HG03469 (cell line): Measurements from ENCODE around the gene C1orf74.

Source experiments
- ATAC-seq: cut with Tn5 transposase; IDR thresholded peaks from one replicate; pipeline ENCODE4 v1.9.1; 2021; ENCODE audit warnings: mild to moderate bottlenecking, moderate library complexity, moderate number of reproducible peaks; ENCODE audit not compliant: unreplicated experiment

The C1orf74 gene

DNA sequence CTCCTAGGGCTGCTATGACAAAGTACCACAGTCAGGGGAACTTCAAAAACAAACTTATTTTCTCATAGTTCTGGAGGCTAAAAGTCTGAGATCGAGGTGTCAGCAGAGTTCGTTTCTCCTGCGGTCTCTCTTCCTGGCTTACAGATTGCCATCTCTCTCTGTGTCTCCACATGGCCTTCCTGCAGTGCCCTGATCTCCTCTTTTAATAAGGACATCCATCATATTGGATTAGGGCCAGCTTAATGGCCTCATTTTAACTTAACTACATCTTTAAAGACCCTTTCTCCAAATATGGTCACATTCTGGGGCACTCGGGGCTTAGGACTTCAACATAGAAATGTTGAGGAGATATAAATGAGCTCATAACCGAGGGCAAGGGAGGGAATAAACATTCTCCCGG, 12.2 kb downstream of the C1orf74 start:
- ATAC-seq = no peak

DNA sequence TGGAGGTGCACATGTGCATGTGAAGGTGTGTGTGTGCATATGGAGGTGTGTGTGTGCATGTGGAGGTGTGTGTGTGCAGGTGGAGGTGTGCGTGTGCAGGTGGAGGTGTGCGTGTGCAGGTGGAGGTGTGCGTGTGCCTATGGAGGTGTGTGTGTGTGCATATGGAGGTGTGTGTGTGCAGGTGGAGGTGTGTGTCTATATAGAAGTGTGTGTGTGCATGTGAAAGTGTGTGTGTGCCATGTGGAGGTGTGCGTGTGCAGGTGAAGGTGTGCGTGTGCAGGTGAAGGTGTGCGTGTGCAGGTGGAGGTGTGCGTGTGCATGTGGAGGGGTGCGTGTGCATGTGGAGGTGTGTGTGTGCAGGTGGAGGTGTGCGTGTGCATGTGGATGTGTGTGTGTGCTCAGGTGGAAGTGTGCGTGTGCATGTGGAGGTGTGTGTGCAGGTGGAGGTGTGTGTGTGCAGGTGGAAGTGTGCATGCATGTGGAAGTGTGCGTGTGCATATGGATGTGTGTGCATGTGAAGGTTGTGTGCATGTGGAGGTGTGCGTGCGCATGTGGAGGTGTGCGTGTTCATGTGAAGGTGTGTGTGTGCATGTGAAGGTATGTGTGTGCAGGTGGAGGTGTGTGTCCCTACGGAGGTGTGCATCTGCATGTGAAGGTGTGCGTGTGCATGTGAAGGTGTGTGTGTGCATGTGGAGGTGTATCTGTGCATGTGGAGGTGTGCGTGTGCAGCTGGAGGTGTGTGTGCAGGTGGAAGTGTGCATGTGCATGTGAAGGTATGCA, 13.5 kb downstream of the C1orf74 start:
- no peak for ATAC-seq

- no peak for ATAC-seq
Measured at GRCh38 chr1:209769971-209770370, 14.4 kb downstream of the C1orf74 start.

- peak; percentile 66 for ATAC-seq
Measured at GRCh38 chr1:209769171-209769904, 15.0 kb downstream of the C1orf74 start.

- ATAC-seq = peak; percentile 83
Measured at GRCh38 chr1:209768354-209768774, 16.0 kb downstream of the C1orf74 start.

GRCh38 chr1:209767706-209768105, 16.7 kb downstream of the C1orf74 start:
- ATAC-seq = no peak

GRCh38 chr1:209767096-209767495, 17.3 kb downstream of the C1orf74 start:
- ATAC-seq = no peak

- ATAC-seq = no peak
Measured at GRCh38 chr1:209766051-209766450, 18.3 kb downstream of the C1orf74 start.

- ATAC-seq = no peak
Measured at GRCh38 chr1:209761011-209761635, 23.2 kb downstream of the C1orf74 start.

- ATAC-seq = no peak
Measured at GRCh38 chr1:209759829-209760359, 24.5 kb downstream of the C1orf74 start.

GRCh38 chr1:209758400-209758799, 26.0 kb downstream of the C1orf74 start:
- ATAC-seq = no peak

GRCh38 chr1:209756615-209757445, 27.5 kb downstream of the C1orf74 start:
- no peak for ATAC-seq

- ATAC-seq = peak; percentile 63
Measured at GRCh38 chr1:209755926-209756614, 28.3 kb downstream of the C1orf74 start, which contains the start of gene TRAF3IP3. TRAF3IP3 (plus strand) TSS chr1:209756053; CDS start chr1:209760040, 3,987 bp downstream.

- ATAC-seq = no peak
Measured at GRCh38 chr1:209755256-209755655, 29.1 kb downstream of the C1orf74 start.

- ATAC-seq = no peak
Measured at GRCh38 chr1:209752890-209753289, 31.5 kb downstream of the C1orf74 start.

- ATAC-seq = peak; percentile 39
Measured at GRCh38 chr1:209751627-209752231, 32.6 kb downstream of the C1orf74 start.

GRCh38 chr1:209749670-209750323, 34.6 kb downstream of the C1orf74 start:
- no peak for ATAC-seq

DNA sequence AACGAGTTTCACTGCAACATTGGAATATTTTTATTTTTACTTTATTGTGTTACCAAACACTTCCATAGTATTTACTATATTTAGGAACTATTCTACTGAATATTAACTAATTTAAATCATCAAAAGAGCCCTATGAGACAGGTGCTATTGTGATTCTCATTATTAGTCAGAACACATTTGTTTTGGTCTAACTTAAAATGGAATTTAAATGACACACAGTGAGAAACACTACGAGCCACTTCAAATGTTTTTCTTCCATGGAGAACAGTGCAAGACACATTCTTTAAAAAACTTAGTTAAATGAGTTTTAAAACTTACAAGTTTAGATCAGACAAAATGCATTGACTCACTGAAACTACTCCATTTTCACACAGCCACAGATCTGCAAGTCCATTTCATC, 35.2 kb downstream of the C1orf74 start:
- ATAC-seq = no peak

DNA sequence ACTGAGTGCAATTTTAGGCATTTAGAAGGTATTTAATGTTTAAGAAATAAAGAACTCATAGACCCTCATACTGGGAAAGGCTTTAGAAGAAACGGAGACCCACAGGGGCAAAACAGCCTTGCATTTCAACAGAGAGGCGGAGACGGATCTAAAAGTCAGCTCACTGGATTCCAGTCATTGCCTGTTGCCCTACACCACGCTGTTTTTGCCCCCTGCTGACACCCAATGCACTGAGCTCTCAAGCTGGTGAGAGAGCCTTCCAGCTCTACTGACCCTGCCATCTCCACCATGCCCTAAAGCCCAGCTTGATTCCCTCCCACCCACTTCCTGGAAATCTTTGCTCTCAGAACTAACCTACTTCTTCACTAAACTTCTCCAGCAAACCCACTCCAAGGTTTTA, 35.7 kb downstream of the C1orf74 start:
- no peak for ATAC-seq
